A549 treated with ZK216348 at 1 μM for 4 hours (cell line): ENCODE results near the gene HOXD11. TPM values are rescaled to one million over a fixed set of nuclear protein-coding genes. Genes with fewer than 3 reads are reported as not detected.

ENCODE experiments used
- total RNA-seq: library from RNA; stranded (reverse); fragments of 200-300 nt; extraction: Qiagen RNA extraction; gene quantifications from 5 replicates; pipeline ENCODE4 v1.2.3, GENCODE V29; 2022; ENCODE audit warnings: low read depth

HOXD11 gene
- total RNA-seq, result 5.8 to 7.8 TPM (median 6.6 TPM) in 5 replicates

GRCh38 chr2:176106581-176107539 lies at the start of gene HOXD11:
Gene HOXD11 (plus strand): TSS chr2:176107280. CDS start chr2:176107356, 76 bp downstream.

GRCh38 chr2:176083796-176084261 lies 23.3 kb upstream of the HOXD11 start, which contains the start of gene EVX2:
Gene EVX2 (minus strand): TSS chr2:176083962. CDS start chr2:176083776, 186 bp downstream.

GRCh38 chr2:176092270-176093144 lies 14.6 kb upstream of the HOXD11 start, which contains the start of gene HOXD13:
Gene HOXD13 (plus strand): TSS chr2:176092721. CDS start chr2:176092891, 170 bp downstream.

DNA sequence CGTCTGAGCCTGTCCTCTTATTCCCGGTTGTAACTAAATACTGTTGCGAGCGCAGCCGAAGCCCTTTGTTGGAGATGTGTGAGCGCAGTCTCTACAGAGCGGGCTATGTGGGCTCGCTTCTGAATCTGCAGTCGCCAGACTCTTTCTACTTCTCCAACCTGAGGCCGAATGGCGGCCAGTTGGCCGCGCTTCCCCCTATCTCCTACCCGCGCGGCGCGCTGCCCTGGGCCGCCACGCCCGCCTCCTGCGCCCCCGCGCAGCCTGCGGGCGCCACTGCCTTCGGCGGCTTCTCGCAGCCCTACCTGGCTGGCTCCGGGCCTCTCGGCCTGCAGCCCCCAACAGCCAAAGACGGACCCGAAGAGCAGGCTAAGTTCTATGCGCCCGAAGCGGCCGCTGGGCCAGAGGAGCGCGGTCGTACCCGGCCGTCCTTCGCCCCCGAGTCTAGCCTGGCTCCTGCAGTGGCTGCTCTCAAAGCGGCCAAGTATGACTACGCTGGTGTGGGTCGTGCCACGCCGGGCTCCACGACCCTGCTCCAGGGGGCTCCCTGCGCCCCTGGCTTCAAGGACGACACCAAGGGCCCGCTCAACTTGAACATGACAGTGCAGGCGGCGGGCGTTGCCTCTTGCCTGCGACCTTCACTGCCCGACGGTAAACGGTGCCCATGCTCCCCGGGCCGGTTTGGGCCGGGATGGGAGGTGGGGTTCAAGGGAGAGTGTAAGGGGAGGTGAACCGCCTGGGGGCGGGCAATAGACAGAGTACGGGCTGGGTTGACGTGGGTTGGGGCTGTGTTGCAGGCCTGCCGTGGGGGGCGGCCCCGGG lies 7.1 kb upstream of the HOXD11 start, which contains the start of gene HOXD12:
Gene HOXD12, plus strand, starts transcription at position 68 of the 819 bp plus-strand sequence. Its CDS starts 7 bp downstream, at position 75.

GRCh38 chr2:176115883-176116813 lies 9.1 kb downstream of the HOXD11 start, which contains the start of gene HOXD10:
Gene HOXD10 (plus strand): TSS chr2:176116778. CDS start chr2:176116834, 56 bp downstream.

GRCh38 chr2:176122683-176123410 lies 15.8 kb downstream of the HOXD11 start, which contains the start of gene HOXD9:
Gene HOXD9 (plus strand): TSS chr2:176122719. CDS start chr2:176122769, 50 bp downstream.

DNA sequence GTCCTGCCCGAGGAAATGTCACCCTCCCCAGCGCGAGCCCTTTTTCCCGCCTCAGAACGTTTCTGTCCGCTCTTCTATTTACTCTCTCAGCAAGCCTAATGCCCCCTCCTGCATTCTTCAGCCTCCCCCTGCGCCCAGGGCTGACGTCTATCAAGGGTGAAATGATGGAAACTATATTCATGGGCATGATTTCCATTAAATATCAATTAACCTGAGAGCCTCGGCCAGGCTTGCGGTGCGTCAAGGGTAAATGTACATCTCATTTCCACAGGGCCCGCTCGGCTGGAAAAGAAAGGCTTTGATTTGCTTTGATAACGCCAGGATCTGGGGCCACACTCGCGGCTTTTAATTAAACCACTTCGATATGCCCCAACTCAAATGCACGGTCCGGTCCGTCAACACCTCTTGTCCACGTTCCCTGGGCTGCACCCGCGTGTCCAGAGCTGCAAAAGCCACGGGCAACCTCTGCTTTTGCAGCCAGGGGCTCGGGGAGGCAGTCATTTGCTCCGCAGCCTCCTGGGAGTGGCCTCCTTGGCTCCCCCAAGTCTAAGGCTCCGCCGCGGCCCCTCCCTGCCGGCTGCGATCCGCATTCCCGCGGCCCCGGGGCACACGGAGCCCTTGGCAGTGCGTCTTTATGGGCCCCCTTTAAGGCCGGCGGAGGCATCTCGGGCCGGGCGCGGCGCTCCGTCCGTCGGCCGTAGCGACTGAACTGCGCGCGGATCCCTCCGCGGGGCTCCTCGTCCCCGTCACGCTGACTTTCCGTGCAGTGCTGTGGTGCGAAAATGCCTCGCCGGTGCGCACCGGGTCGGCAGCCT lies 22.1 kb downstream of the HOXD11 start, which contains the start of gene HOXD8:
Gene HOXD8, plus strand, starts transcription at position 724 of the 815 bp plus-strand sequence. CDS start 662 bp downstream, outside the sequence.

GRCh38 chr2:176151442-176152287 lies 44.6 kb downstream of the HOXD11 start, which contains the start of gene HOXD4:
Gene HOXD4 (plus strand): TSS chr2:176151550. CDS start chr2:176151634, 84 bp downstream.

DNA sequence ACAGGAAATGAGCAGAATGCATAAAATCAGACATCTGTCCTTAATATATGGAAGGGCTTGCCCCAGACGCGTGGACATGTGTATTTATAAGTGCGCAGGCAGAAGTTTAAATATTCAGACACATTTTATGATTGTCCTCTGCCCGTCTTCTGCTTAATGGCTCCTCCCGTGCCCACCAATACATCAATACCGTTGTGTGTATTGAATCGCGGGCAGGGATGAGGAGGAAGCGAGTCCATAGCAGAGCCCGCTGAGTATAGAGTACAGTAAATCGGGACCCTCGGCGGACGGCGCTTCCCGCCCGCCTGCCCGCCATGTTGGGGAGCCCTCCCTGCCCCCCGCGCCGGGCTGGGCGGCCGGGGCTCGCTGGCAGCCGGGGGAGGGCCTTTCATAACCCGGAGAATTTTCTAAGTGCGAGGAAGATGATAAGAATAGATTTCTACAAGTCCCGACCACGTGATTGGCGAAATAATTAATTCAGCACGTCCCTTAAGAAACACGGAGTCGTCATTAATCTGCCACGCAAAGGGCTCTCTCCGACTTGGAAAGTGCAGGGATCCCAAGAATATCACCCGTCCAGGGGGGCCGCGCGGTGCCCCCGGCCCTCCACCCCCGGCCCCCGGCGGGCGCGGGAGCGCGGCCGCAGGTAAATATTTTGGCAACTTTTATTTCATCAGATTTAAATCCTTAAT lies 49.9 kb downstream of the HOXD11 start, which contains the start of gene HOXD3:
Gene HOXD3, plus strand, starts transcription at position 501 of the 692 bp plus-strand sequence. CDS start 11,808 bp downstream, outside the sequence.

Other genes with a start within 250 kb of the HOXD11 start
- gene LNPK, start 105.0 kb upstream of the HOXD11 start, total RNA-seq, result 7.6 to 19.0 TPM (median 13.2 TPM) in 5 replicates
- gene EVX2, start 23.3 kb upstream of the HOXD11 start, total RNA-seq, result not detected in 5 replicates
- gene HOXD13, start 14.6 kb upstream of the HOXD11 start, total RNA-seq, result 0.07 to 0.27 TPM (median 0.23 TPM) in 5 replicates
- gene HOXD12, start 7.5 kb upstream of the HOXD11 start, total RNA-seq, result not detected in 5 replicates
- 5.5 to 7.6 TPM (median 6.7 TPM) in 5 replicates for gene HOXD10, start 9.5 kb downstream of the HOXD11 start, total RNA-seq
- gene HOXD9, start 15.4 kb downstream of the HOXD11 start, total RNA-seq, result 1.2 to 1.8 TPM (median 1.8 TPM) in 5 replicates
- gene HOXD8, start 22.4 kb downstream of the HOXD11 start, total RNA-seq, result 4.5 to 6.3 TPM (median 5.7 TPM) in 5 replicates
- gene HOXD4, start 44.3 kb downstream of the HOXD11 start, total RNA-seq, result 0.44 to 0.66 TPM (median 0.56 TPM) in 5 replicates
- gene HOXD3, start 50.0 kb downstream of the HOXD11 start, total RNA-seq, result 0.14 to 0.32 TPM in 2 of 5 replicates, not detected in the others
- 0.18 to 0.28 TPM (median 0.24 TPM) in 4 of 5 replicates, not detected in the other for gene HOXD1, start 81.4 kb downstream of the HOXD11 start, total RNA-seq
- gene MTX2, start 162.2 kb downstream of the HOXD11 start, total RNA-seq, result 43.3 to 54.2 TPM (median 44.5 TPM) in 5 replicates